Adrenal gland (tissue), 12 donors: ENCODE measurements around the gene TROAP. TPM values are rescaled to one million over a fixed set of nuclear protein-coding genes. Genes with fewer than 3 reads are reported as not detected.
"Not testable (repeated sequence)": the region's sequence is repeated elsewhere in the genome, so short reads cannot be mapped to it uniquely, and the experiment has no call there.

Experiments used
- DNase-seq, 7 donors: peaks; one replicate each; pipeline ENCODE4 v3.0.0-alpha.2; 2019 to 2020
- H3K27ac ChIP-seq, 5 donors: fragments of 200-600 bp; sonication (generic) in 4 of 5; 1 replicate in 3 of 5; 2 replicates in 2 of 5; pipeline versions ENCODE4 v1.5.1 to v1.8.0; 2016 to 2020; ENCODE audit warnings: mild to moderate bottlenecking in 1 of 5
- H3K27me3 ChIP-seq: fragments of 200-600 bp; 2 replicates; pipeline ENCODE4 v1.8.0; 2021
- H3K36me3 ChIP-seq, 2 donors: fragments of 200-600 bp; replicated peaks in 1 of 2; 1 replicate in 1 of 2; 2 replicates in 1 of 2; pipeline versions ENCODE4 v1.5.1 to v1.8.0; 2018 to 2022
- H3K4me1 ChIP-seq, 2 donors: fragments of 200-600 bp; replicated peaks in 1 of 2; 1 replicate in 1 of 2; 2 replicates in 1 of 2; pipeline versions ENCODE4 v1.5.1 to v1.8.0; 2018 to 2021
- H3K4me3 ChIP-seq, 4 donors: fragments of 200-600 bp; sonication (generic) in 3 of 4; one replicate each; pipeline ENCODE4 v1.5.1; 2016 to 2018
- H3K9me3 ChIP-seq, 3 donors: fragments of 200-600 bp; sonication (generic) in 1 of 3; replicated peaks in 1 of 3; 1 replicate in 2 of 3; 2 replicates in 1 of 3; pipeline versions ENCODE4 v1.5.1 to v1.8.0; 2016 to 2021
- CTCF ChIP-seq, 6 experiments: fragments of 450-650 bp in 4 of 6; fragments of 200-600 bp in 2 of 6; sonication (generic) in 1 of 6; IDR thresholded peaks; 1 replicate in 5 of 6; 2 replicates in 1 of 6; pipeline versions ENCODE4 v1.5.1 to v1.8.0; 2016 to 2021; ENCODE audit warnings: antibody characterized with exemption in 6 of 6, mild to moderate bottlenecking in 2 of 6, moderate library complexity in 1 of 6
- POLR2A ChIP-seq, 2 donors: fragments of 450-650 bp; IDR thresholded peaks; one replicate each; pipeline ENCODE4 v1.6.1; 2017; ENCODE audit warnings: antibody characterized with exemption in 2 of 2, mild to moderate bottlenecking in 2 of 2, moderate library complexity in 1 of 2
- WGBS, 4 donors: extraction: QIAGEN DNeasy Blood & Tissue Kit in 2 of 4; methylation state at CpG; one replicate each; pipeline versions ENCODE4 v1.1.5 to v1.1.7; 2013 to 2017; 5-methylcytosine and 5-hydroxymethylcytosine counted together
- intact Hi-C, 2 donors: fragments of 100-400 bp; cut with DNase I; formaldehyde crosslinking; loops; one replicate each; pipeline versions ENCODE4 v1.14.1 to v1.15.0; 2022 to 2023
- polyA plus RNA-seq, 3 donors: library from polyadenylated mRNA; stranded (reverse); fragments of 200-250 nt in 2 of 3; fragments of 350-450 nt in 1 of 3; fragmentation: Illumina TruSeq in 1 of 3; extraction: RNeasy Lipid Tissue Mini Kit (QIAGEN cat#74804) in 1 of 3; gene quantifications; one replicate each; pipeline ENCODE4 v1.2.3, GENCODE V29; 2013 to 2014
- total RNA-seq, 9 donors: library from RNA; depleted of rRNA in 4 of 9; stranded (reverse); fragments of >200 nt in 4 of 9; fragments of 120-200 nt in 1 of 9; fragmentation: NEBNext Ultra II Directional in 1 of 9; extraction: Animal tissue kit (Norgen Biotek cat#: 25700) in 1 of 9; gene quantifications; one replicate each; pipeline versions ENCODE4 v1.1.0 to v1.2.4, GENCODE V29; 2013 to 2023
- donor health status: healthy with polysubstance abuse.
- donor health status: Bipolar disorder and iron deficiency.
- donor health status: DM: yes; HTN: yes; CAD: no.
- donor health status: DM: no; HTN: no; CAD: no.
- donor health status: DM: no; HTN: no; CAD: no.
- donor health status: DM: yes; HTN: yes; CAD: no.

The TROAP gene
- total and polyA plus RNA-seq, 12 donors = 0.53 to 9.5 (median 1.8) TPM; not detected in 1

- H3K9me3 ChIP-seq = no peaks in the 10 kb centered on the region
- 80 to 87% (median 81%) methylated on average over 6 of the region's 6 CpGs for WGBS, 4 donors
Observed at GRCh38 chr12:49305762-49306510, 17.1 kb upstream of the TROAP start.

GRCh38 chr12:49309386-49309785, 13.7 kb upstream of the TROAP start:
- WGBS, 4 donors = 88 to 94% (median 90%) methylated on average over 7 of the region's 7 CpGs
- H3K4me1 ChIP-seq = no peaks in the 10 kb centered on the region
- H3K4me3 ChIP-seq = no peak overlapping the region
- no peaks in the 10 kb centered on the region for H3K9me3 ChIP-seq
- H3K36me3 ChIP-seq = no peaks in the 10 kb centered on the region
- no peaks in the 10 kb centered on the region for H3K27me3 ChIP-seq
- H3K27ac ChIP-seq = no peak overlapping the region
- DNase-seq = no peak
- TF ChIP-seq CTCF (IDR thresholded peaks at IDR 0.05) (no peak), POLR2A (IDR thresholded peaks at IDR 0.05) (no peak)
- intact Hi-C loops = no loop called here

More at GRCh38 chr12:49305762-49306510, 17.1 kb upstream of the TROAP start:
- intact Hi-C loops = no loop called here
- H3K36me3 ChIP-seq = no peaks in the 10 kb centered on the region
- no peak overlapping the region for H3K4me3 ChIP-seq
- no peaks in the 10 kb centered on the region for H3K4me1 ChIP-seq
- no peak for DNase-seq
- no peaks in the 10 kb centered on the region for H3K27me3 ChIP-seq
- TF ChIP-seq POLR2A (IDR thresholded peaks at IDR 0.05) = no peak
- no peak for TF ChIP-seq CTCF (IDR thresholded peaks at IDR 0.05)
- H3K27ac ChIP-seq = no peak overlapping the region

GRCh38 chr12:49310451-49311000, 12.5 kb upstream of the TROAP start:
- H3K4me3 ChIP-seq, DNase-seq, H3K27ac ChIP-seq, H3K36me3 ChIP-seq, H3K9me3 ChIP-seq, H3K27me3 ChIP-seq, H3K4me1 ChIP-seq, intact Hi-C loops: not testable (repeated sequence)
- 43 to 75% (median 62%) methylated on average over 2 of the region's 3 CpGs for WGBS, 4 donors

- Histone ChIP-seq H3K27me3 (no peaks in the 10 kb centered on the region), H3K4me3 (no peak overlapping the region), H3K4me1 (no peaks in the 10 kb centered on the region), H3K27ac (no peak overlapping the region), H3K36me3 (no peaks in the 10 kb centered on the region), H3K9me3 (no peaks in the 10 kb centered on the region)
- no peak for DNase-seq
- intact Hi-C loops = no loop called here
- WGBS, 4 donors = 71 to 100% (median 85%) methylated on average over 1 of the region's 1 CpG
- TF ChIP-seq CTCF (IDR thresholded peaks at IDR 0.05) (no peak), POLR2A (IDR thresholded peaks at IDR 0.05) (no peak)
Observed at GRCh38 chr12:49314811-49315210, 8.2 kb upstream of the TROAP start.

- H3K27ac ChIP-seq, H3K27me3 ChIP-seq, H3K9me3 ChIP-seq, H3K4me3 ChIP-seq, H3K36me3 ChIP-seq, DNase-seq, H3K4me1 ChIP-seq, intact Hi-C loops: not testable (repeated sequence)
- 87 to 96% (median 92%) methylated on average over 10 of the region's 10 CpGs for WGBS, 4 donors
Observed at GRCh38 chr12:49317118-49317517, 5.9 kb upstream of the TROAP start.

- intact Hi-C loops = not testable (repeated sequence)
- 82 to 90% (median 87%) methylated on average over 9 of the region's 9 CpGs for WGBS, 4 donors
Observed at GRCh38 chr12:49320411-49321103, 2.5 kb upstream of the TROAP start.

More at GRCh38 chr12:49320411-49321103, 2.5 kb upstream of the TROAP start:
- peaks cover 0 to 12% of the 10 kb centered on the region in 2 donors for H3K4me1 ChIP-seq
- H3K9me3 ChIP-seq, H3K4me3 ChIP-seq, H3K36me3 ChIP-seq, H3K27me3 ChIP-seq, DNase-seq, H3K27ac ChIP-seq: not testable (repeated sequence)
